Measurements from ENCODE around the gene SARS2.
"Not testable (repeated sequence)": the region's sequence is repeated elsewhere in the genome, so short reads cannot be mapped to it uniquely, and the experiment has no call there.

The SARS2 gene

DNA sequence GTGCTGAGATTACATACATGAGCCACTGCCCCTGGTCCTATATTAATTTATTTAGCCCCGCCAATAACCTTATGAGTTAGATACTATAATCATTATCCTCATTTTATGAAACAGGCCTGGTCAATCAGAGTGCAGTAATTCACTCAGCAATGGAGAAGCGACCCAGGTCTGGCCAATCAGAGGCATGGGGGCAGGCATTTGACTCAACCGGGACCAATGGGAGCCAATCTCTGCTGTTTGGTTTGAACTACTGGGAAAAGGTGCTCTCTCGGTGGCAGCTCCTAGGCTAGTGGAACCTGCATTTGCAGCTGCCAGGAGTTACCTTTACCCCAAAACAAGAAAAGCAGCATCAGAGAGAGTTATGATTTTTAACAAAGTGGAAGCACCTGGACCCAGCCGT is 37.7 kb downstream of the SARS2 start:
- no peak for DNase-seq (ENCODE audit: low read depth)

DNA sequence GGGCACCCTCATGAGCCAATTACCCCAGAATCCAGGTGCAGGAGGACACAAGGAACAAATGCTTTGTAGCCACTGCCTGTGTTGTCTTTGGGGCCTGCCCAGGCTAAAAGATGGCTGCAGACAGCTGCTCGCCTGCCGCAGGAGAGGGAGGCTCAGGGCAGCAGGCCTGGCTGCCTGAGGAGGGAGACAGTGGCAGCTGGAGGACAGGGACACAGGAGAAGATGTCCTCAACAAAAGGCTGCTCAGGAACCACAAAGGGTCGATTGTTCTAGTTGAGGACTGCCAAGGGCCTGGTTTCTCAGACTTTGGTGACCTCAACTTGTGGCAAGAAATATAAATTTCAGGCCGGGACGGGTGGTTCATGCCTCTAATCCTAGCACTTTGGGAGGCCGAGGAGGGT is 38.8 kb downstream of the SARS2 start:
- no peak for DNase-seq (ENCODE audit: low read depth)

DNA sequence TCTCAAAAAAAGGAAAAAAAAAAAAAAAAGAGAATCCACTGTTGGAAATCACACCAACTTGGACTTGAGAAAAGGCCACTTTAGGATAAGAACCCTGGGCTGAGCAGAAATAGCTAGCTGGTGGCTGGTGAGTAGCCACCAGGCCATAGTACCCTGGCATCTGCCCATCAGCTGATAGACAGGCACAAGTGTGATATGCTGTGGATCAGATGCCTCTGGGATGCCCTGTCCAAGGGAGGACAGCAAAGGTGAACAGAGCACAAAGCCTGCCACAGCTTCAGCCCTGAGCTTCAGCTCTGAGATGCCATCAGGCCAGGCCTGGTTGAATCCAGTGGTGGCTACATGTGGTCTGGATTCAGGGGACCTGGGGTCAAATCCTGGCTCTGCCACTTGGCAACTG is 39.9 kb downstream of the SARS2 start:
- no peak for DNase-seq (ENCODE audit: low read depth)

DNA sequence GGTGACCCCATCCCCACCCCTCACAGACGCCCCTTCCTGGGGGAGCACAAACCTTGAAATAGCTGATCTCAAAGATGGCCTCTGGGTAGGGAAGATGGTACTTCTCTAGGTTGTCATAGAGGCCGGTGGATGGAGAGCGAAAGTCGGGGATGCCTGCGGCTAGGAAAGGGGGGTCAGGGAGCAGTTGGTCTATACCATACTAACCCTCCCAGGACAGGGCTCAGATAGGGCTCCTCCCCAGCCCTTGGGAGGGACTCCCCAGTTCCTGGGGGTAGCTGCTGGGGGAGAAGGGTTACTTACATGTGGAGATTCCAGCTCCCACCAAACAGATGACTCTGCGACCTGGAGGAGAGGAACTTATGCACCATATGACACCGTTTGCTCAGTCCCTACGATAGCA is 40.8 kb downstream of the SARS2 start:
- DNase-seq (ENCODE audit: low read depth): no peak

DNA sequence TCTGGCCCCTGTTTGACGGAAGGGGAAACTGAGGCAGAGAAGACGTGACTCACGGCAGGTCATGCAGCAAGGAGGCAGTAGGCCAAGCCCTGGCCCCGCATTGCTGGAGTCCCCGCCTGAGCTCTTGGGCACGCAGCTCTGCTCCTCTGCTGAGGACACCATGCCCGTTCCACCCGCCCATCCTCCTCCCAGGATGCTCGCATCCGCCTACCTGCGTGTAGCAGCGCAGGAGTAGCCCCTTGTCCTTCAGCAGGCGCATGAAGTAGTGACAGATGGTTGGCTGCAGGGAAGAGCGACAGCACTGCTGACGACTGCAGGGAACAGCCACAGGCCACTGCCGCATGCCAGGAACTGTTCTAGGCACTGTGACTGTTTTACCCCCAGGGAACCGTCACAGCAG is 41.7 kb downstream of the SARS2 start:
- no peak for DNase-seq (ENCODE audit: low read depth)

DNA sequence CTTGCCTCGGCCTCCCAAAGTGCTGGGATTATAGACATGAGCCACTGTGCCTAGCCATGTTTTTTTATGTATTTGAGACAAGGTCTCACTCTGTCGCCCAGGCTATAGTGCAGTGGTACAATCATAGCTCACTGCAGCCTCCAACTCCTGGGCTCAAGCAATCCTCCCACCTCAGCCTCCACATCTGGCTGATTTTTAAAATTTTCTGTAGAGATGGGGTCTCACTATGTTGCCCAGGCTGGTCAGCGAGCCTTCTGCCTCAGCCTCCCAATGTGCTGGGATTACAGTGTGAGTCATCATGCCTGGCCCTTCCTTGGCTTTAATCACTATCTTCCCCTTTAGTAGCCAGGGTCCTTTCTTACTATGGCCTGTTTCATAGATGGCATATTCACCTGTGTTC is 45.9 kb downstream of the SARS2 start:
- DNase-seq (ENCODE audit: low read depth): not testable (repeated sequence)

DNA sequence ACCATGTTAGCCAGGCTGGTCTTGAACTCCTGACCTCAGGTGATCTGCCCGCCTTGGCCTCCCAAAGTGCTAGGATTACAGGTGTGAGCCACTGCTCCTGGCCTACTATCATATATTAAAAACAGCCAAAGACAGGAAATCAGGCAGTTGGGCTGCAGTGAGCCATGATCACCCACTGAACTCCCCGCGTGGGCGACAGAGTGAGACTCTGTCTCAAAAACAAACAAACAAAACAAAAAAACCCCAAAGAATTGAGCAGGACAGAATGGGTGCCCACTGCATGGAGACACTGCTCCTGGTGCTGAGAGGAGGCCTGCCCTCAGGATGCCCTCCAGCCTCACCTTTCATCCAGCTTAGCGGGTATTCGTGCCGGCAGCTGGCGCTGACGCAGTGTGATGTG is 47.3 kb downstream of the SARS2 start:
- DNase-seq (ENCODE audit: low read depth): no peak

DNA sequence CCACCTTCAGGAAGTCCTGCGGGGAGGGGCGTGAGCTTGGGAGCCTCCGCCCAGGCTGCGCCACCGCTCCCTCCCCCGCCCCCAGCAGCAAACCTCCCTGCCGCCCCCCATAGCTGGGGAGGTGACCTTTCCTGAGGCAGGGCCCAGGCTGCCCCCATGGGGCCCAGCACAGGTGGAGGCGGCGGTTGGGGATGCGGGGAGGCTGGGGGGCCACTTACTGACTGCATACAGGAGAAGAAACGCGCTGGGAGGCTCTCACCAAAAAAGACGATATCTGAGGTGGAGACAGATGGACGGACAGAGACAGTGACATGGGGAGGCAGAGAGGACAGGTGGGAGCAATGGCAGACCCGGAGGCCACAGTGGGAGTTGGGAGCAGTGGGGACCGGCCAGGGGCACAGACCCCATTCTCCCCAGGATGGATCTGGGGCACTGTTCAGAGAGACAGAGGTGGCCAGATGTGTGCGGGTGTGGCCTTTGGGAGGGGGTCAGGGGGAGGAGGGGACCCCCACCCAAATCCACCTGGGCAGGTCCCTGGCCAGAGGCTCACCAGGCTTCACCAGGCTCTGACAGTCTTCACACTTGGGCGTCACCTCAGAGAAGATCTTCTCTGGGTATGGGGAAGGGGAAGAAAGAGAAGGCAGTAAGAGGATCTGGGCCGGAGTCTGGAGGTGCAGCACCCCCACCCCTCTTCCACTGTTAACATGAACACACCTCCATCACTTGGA is 49.5 kb downstream of the SARS2 start:
- no peak for DNase-seq (ENCODE audit: low read depth)

DNA sequence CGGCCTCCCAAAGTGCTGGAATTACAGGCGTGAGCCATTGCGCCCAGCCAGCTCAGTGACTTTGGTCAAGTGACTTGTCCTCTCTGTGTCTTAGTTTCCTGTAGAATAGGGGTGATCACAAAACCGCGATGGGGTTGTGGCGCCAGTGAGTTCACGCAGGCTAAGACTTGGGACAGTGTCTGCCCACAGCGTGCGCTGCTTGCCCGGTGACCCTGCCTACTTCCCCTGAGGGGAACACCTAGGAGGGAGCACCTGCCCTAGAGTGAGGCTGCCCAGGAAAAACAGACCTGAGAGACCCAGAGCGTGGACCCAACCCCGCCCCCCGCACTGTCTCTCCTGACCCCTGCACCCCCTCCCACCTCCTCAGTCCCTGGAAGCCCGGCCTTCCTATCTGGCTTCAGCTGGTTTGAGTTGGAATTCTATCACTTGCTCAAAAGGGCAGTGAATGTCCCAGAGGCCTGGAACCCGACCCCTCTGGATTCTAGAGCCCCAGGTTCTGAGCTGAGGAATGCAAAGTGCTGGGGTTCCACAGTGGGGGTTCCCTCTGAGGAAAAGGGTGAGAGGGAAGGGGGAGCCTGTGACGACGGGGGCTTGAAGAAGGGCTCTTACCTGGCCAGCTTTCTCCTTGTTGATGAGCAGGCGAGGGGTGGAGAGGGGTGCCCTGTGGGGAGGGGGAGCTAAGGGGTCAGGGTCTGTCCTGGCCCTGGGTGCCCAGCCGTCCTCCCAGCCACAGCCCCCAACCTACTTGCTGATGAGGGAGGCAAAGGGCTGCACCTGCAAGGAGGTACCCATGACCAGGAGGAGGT is 50.3 kb downstream of the SARS2 start:
- no peak for DNase-seq (ENCODE audit: low read depth)

DNA sequence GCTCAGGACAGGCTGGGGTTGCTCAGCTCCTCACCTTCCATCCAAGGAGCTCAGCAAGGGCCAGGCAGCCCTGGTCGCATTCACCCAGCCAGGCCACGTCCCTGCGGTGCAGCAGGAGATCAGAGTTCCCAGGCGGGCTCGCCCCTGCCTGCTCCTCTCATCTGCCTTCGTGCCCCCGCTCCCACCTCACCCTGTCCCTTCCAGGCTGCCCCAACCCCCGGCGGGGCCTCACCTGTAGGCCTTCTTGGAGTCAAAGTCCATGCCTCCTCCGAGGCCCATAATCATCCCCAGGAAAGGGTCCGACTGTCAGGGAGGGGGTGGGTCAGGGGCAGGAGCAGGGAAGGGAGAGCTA is 51.2 kb downstream of the SARS2 start:
- DNase-seq (ENCODE audit: low read depth): no peak

DNA sequence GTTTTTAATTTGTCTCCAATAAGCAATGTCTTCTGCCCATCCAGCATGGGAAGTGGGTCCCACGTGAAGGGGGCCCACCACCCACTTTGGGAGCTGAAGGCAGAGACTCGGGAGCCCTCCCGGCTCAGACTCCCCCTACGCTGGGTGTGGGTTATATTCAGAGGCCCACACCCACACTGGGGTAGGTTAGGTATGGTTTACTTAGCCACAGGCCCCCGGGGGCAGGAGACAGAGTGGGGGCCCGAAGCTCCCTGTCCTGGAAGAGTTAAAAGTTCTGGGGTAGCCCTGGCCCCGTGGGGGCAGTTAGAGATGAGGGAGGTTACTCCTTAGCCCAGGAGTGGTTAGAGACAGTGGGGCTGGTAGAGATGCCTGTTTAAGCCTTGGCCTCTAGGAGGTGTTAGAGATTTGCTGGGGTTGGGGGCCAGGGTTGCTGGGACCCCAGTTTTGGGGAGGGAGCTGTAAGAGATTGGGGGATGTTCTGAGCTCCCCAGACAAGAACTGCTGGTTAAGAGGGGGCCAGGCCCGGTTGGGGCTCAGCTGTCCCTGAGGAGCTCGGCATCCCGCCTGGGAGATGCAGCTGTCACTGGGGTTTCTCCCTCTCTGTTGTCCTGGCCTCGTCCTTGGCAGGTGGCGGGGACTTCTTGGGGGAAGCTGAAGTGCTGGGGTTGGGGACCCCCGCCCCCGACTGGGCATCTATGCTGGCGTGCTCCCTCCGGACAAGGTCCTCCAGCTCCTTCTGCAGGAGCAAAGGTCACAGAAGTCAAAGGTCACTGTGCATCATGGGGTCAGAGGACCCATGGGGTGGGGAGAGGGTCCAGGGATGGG is 51.8 kb downstream of the SARS2 start:
- DNase-seq (ENCODE audit: low read depth): no peak

DNA sequence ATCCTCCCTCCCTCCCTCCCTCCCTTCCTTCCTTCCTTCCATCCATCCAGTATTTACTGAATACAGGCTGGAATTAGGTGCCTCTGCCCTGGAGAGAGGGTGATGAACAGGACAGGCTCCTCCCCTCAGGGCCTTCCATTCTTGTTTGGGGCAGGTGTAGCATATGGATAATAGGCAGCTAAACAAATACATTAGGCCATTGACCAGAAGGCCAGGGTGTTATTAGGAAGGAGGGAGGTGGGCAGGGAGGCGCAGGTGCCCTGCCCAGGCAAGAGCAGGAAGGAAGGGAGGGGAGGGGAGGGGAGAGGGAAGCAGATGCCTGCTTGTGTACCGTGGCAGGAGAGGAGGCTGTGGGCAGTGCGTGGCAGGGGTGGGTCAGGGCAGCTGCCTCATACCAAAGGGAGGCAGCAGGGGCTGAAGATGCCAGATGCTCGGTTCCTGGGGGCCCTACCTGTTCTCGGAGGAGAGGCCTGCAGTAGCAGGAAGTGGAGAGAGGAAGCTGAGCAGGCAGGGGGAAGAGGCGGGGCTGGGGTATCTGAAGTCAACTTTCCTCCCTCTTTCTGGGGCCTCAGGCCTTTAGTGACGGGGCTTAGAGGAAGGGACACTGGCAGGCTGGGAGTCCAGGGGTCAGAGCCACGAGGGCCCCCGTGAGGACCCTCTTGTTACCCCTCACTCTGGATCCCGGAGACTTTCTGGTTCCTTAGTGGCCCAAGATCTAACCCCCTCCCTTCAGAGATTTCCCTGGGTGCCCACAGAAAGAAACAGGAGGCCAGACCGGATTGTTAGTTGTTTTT is 52.6 kb downstream of the SARS2 start, which contains the start of gene RINL:
Gene RINL, minus strand, starts transcription at position 495 of the 794 bp plus-strand sequence. CDS start 1,533 bp downstream, outside the sequence.
- peak; percentile 58 for DNase-seq (ENCODE audit: low read depth)

DNA sequence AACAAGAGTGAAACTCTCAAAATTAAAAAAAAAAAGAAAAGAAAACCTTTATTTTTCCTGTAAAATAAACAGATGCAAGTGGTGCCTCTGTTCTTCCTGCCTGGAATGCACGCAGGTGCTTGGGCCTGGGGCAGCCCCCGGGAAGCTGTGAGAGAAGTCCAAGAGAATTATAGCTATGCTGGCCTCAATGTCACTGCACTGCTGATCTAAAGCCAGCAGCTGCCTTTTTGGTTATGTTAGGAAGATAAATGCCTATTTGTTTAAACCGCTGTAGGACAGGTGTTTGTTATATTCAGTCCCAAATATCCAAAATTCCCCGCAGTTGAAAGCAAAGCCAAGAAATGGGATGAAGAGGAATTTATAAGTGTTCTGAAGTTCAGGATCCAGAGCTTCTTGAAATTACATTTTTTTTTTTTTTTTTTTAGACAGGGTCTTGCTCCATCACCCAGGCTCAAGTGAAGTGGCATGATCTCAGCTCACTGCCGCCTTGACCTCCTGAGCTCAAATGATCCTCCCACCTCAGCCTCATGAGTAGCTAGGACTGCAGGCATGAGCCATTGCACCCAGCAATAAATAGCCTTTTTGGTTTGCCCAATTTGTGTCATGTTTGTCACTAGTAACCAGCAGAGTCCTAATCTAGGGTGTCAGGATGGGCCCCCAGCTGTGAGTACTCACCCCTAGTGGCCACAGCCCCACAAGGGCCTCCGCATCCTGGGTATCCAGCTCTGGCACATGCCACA is 54.7 kb downstream of the SARS2 start:
- no peak for DNase-seq (ENCODE audit: low read depth)

DNA sequence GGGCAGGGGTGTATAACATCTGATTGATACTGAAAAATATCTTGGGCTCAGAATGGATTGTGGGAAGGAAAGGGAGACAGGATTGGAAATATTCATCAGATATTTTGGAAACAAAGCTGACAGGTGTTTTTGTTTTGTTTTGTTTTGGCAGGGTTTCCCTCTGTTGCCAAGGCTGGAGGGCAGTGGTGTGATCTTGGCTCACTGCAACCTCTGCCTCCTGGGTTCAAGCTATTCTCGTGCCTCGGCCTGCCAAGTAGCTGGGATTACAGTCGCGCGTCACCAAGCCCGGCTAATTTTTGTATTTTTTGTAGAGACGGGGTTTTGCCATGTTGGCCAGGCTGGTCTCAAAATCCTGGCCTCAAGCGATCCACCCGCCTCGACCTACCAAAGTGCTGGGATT is 57.2 kb downstream of the SARS2 start:
- not testable (repeated sequence) for DNase-seq (ENCODE audit: low read depth)

DNA sequence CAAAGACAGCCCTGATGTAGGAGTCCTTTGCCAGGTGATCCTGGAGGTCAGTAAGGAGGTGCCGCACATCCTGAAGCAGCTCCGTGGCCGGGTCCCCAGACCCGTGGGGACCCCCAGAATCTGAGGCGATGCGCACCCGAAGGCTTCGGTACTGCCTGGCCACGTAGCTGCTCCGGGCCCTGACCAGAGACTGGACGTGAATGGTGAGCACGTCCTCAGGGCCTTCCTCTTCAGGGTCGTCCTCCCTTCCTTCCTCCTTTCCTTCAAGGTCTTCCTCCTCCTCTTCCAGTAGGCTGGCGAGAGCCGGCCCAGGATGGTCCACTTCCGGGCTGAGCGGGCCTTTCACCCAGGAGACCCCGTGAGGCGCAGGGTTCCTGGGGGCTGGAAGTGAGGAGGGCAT is 60.0 kb downstream of the SARS2 start:
- DNase-seq (ENCODE audit: low read depth): no peak

DNA sequence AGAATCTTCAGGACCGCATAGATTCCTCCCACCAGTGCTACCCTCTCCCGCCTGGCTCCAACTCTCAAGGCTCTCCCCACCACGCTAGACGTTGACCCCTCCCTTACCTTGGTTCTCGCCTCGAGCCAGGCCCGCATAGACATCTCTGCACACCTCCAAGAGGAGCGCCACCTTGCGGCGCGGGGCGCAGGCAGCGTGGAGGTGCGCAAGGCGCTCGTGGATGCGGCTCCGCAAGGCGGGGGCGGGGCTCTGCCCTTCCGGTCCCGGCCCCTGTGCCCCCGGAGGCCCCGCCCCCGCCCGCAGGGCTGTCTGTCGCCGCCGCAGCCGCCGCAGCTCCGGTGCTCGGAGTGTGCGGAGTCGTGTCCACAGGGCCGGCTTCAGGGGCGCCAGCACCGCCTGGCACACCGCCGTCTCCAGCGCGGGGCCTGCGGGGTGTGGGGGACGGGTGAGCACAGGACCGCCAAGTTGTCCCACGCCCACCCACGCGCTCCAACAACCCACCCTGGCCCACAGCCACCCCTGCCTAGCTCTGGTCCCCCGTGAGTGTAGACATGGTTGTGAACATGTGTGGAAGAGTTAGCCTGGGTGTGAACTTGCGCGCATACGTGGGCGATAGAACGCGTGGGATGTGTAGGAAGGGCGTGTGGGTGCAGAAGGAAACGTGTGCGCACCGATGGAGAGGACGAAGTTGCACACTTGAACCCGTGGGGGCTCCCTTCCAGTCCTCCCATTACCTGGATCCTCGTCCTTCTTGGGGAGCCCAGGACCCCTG is 60.5 kb downstream of the SARS2 start:
- DNase-seq (ENCODE audit: low read depth): peak; percentile 85

DNA sequence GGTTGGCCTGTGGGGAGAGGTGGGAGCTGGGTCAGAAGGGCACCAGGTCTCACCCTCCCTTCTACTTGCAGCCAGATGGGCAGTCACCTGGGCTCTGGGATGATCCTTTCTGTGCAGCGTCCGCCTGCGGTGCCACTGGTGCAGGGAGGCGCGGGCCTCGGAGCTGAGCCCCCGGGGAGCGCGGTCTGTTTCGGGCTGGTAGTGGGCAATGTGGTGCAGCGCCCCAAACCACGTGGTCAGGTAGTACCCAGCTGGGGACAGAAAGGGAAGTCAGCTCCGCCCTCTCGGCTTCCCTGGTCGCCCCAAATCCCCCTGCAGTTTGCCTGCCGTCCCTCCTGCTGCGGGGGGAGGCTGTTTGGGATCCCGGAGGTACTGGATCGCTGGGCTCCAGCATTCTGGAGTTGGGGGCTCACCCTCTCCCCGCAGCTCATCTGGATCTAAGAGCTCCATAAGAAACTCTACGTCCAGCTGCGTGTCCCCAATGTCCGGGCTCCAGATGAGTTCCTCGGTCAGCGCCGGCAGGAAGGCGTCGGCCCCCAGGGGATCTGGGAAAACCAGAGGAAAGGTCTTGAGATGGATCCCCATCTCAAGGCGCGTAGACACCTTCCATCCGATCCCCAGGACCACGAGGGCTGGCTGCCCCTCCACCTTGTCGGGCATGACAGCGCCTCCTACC is 61.3 kb downstream of the SARS2 start:
- DNase-seq (ENCODE audit: low read depth): peak; percentile 28

DNA sequence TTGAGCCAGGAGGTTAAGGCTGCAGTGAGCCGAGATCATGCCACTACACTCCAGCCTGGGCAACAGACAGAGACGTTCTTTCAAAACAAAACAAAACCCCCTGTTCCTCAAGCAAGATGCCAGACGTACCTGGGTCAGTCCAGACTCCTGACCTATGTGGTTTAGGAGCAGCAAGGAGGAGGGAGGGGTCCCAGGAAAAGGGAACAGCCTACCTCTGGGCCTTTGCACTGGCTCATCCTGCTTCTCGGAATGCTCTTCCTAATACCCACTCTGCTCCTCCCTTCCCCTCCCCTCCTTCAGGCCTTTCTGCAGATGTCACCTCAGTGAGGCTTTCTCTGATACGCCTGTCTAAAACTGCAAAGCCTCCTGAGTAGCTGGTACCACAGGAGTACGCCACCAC is 62.0 kb downstream of the SARS2 start:
- no peak for DNase-seq (ENCODE audit: low read depth)

DNA sequence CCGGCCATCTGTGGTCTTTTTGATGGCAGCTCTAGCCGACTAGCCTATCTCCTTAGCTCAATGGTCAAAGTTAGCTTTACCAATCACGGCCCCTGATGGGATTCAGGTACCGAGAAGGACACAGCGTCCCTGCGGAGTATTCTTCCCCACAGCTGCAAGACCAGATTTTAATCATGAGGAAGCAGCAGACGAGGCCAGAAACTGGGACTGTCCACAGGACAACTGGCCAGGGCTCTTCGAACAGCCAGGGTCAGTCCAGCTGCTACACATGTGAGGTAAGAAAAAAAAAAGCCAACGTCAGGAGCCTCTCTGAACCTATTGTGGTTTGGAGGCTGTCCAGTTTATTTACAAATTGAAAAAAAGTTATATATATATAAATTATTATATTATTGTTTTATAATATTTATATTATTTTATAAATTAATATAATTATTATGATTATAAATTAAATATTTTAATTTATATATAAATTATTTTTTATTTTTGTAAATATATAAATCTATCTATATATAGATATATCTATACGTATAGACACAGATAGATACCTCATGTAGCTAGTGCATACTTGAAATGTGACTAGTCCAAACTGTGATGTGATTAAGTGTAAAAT is 63.3 kb downstream of the SARS2 start:
- DNase-seq (ENCODE audit: low read depth): no peak

Data from stimulated activated CD8-positive, alpha-beta memory T cell treated with anti-CD3 and anti-CD28 coated beads, Interleukin-4, amount 100 ng/mL, for 24 hours (primary cell).